Right ventricle myocardium inferior (tissue), 1 donor: Measurements from ENCODE around the gene LMO7. TPM values are rescaled to one million over a fixed set of nuclear protein-coding genes. Genes with fewer than 3 reads are reported as not detected.
"Not testable (repeated sequence)": the region's sequence is repeated elsewhere in the genome, so short reads cannot be mapped to it uniquely, and the experiment has no call there.

Experiments
- ATAC-seq: fragments of 200-7000 bp; cut with Tn5 transposase; one replicate; pipeline ENCODE4 v1.9.1; 2020; ENCODE audit warnings: mild to moderate bottlenecking, moderate library complexity
- DNase-seq: peaks from one replicate; pipeline ENCODE4 v3.0.0; 2021; ENCODE audit errors: missing footprints
- intact Hi-C: fragments of 100-400 bp; cut with DNase I; formaldehyde crosslinking; loops from one replicate; pipeline ENCODE4 v1.11.0; 2022
- total RNA-seq: library from RNA; stranded (reverse); fragmentation: NEBNext Ultra II Directional; extraction: Animal tissue kit (Norgen Biotek cat#: 25700); gene quantifications from one replicate; pipeline ENCODE4 v1.2.1, GENCODE V29; 2021
- donor health status: DM: no; HTN: yes; CAD: no; lungs with severe emphysema.

LMO7 gene
- total RNA-seq, 1 donor from 2014 or later, result 392 TPM

DNA sequence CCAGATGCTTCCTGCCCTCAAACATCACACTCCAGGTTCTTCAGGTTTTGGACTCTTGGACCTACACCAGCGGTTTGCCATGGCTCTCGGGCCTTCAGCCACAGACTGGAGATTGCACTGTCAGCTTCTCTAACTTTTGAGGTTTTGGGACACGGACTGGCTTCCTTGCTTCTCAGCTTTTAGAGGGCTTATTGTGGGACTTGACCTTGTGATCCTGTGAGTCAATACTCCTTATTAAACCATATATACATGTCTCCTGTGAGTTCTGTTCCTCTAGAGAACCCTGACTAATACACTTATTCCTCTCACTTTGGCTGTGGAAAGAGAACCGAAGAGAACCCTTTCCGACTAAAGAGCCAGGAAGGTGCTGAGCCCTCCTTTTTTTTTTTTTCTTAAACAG is 53.6 kb downstream of the LMO7 start:
- ATAC-seq, result no peak
- no peak for DNase-seq
- intact Hi-C loops, result loop anchor here (5.0 kb wide), 1 partner anchor 783 kb away; no protein-coding TSS in a partner anchor

DNA sequence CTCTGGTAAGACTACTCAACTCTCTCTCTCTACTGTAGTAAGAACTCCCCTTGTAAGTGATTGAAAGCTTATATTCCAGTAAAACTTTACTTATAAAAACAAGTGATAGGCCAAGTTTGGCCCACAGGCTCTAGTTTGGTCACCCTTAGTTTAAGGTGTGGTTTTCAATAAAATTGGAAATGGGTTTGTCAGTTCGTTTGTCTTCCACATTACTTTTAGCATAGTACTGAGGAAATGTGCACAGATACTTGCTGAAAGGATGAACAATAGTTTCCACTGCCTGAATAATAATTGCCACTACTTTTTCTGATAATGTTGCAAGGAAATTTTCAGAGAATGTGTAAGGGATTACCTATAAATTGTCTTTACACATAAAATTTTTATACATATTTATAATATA is 54.5 kb downstream of the LMO7 start:
- no peak for ATAC-seq
- intact Hi-C loops, result loop anchor here (5.0 kb wide), 1 partner anchor 782 kb away; no protein-coding TSS in a partner anchor
- DNase-seq, result no peak

DNA sequence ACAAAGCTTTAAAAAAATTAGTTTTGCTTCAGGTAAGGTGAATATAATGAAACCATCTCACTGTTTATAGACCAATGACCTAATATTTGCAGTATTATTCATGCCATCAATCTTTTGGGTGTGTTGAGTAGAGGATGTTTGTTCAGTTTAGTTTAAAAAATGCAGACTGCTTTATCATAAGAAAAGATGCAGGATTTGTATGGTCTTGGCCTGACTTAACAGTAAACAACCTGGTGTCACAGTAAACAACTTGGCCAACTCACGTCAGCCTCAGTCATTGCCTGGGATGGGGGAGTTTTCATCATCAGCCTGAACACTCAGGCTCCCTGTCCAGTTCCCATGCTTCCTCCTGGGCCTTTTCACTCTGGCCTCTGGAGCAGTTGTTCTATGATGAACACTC is 55.1 kb downstream of the LMO7 start:
- intact Hi-C loops, result loop anchor here (5.0 kb wide), 1 partner anchor 781 kb away; no protein-coding TSS in a partner anchor
- no peak for ATAC-seq
- no peak for DNase-seq

DNA sequence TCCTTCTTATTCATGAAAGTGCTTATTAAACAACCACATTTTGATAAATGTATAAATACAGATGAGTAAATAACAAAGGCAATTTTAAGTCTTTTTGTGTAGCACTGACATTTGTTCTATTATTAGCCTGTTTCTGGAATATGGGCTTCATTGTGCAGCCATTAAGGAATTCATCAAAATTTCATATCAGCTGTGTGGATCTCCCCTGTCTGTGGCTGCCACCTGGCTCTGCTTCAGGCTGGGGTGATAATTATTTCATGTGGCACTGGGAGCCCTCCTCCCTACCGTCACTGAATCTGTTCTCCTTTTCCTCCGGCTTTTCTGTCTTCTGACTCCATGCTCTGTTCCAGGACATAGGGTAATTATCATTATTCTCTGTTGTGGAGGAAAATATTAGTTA is 57.1 kb downstream of the LMO7 start:
- intact Hi-C loops, result loop anchor here (5.0 kb wide), 1 partner anchor 779 kb away; no protein-coding TSS in a partner anchor
- DNase-seq, result no peak
- ATAC-seq, result no peak

GRCh38 chr13:75694722-75695121 is 58.6 kb downstream of the LMO7 start:
- intact Hi-C loops, result loop anchor here (5.0 kb wide), 3 partner anchors 163 to 1208 kb away; no protein-coding TSS in a partner anchor
- ATAC-seq, result no peak

GRCh38 chr13:75695908-75696307 is 59.8 kb downstream of the LMO7 start:
- ATAC-seq (peak; percentile 48), DNase-seq (peak; percentile 76)
- intact Hi-C loops, result loop anchor here (2.0 to 5.0 kb wide), 3 partner anchors 109 to 1206 kb away; no protein-coding TSS in a partner anchor

More at GRCh38 chr13:75694722-75695121, 58.6 kb downstream of the LMO7 start:
- no peak for DNase-seq

DNA sequence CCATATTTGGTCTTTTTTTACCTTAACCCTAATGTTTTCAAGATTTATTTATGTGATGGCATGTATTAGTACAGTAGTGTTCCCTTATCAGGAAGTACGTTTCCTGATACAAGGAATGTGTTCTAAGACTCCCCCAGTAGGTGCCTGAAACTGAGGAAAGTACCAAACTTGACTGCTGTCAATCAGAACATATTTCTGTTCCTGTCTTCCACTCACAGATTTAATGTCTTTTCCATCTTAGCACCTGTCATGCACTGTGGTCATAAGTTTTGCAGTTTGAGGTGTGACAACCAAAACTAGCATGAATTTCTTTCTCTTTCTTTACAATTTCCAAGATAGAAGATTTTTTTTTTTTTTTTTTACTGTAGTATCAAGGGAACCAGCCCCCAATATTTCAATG is 62.9 kb downstream of the LMO7 start:
- no peak for ATAC-seq
- DNase-seq, result no peak

DNA sequence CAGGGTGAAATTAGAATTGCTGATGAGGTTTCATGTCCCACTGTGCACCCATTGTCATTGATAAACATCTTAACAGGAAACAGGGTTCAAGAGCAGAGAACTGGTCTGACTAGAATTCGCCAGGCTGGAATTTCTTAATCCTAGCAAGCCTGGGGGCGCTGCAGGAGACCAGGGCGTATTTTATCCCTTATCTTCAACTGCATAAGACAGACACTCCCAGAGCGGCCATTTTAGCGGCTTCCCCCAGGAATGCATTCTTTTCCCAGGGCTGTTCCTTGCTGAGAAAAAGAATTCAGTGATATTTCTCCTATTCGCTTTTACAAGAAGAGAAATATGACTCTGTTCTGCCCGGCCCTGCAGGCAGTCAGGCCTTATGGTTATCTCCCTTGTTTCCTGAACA is 63.6 kb downstream of the LMO7 start:
- ATAC-seq, DNase-seq: not testable (repeated sequence)
- intact Hi-C loops, result loop anchor here (5.0 kb wide), 2 partner anchors 158 to 1203 kb away; no protein-coding TSS in a partner anchor

More for the DNA sequence above, 62.9 kb downstream of the LMO7 start:
- intact Hi-C loops, result loop anchor here (5.0 kb wide), 2 partner anchors 158 to 1203 kb away; no protein-coding TSS in a partner anchor

DNA sequence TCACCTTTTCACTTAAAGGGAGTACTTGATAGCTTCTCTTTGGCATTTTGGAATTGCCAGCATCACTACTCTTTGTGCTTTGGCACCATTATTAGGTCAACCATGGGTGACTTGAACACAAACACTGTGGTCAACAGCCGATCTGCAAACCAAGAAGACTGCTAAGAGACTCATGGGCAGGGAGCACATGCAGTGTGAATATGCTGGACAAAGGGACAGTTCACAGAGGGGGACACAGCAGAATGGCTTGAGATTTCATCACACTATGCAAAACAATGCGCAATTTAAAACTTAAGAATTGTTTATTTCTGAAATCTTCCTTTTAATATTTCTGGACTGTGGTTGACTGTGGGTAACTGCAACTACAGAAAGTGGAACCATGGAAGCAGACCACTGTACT is 64.4 kb downstream of the LMO7 start:
- no peak for DNase-seq
- intact Hi-C loops, result no loop called here
- no peak for ATAC-seq

GRCh38 chr13:75702476-75702875 is 66.3 kb downstream of the LMO7 start:
- DNase-seq, result no peak
- intact Hi-C loops, result no loop called here
- no peak for ATAC-seq

GRCh38 chr13:75703769-75704168 is 67.6 kb downstream of the LMO7 start:
- no peak for DNase-seq
- intact Hi-C loops, result no loop called here
- no peak for ATAC-seq

- DNase-seq (no peak), ATAC-seq (no peak)
- intact Hi-C loops, result no loop called here
Observed at GRCh38 chr13:75704194-75704926, 68.2 kb downstream of the LMO7 start.

DNA sequence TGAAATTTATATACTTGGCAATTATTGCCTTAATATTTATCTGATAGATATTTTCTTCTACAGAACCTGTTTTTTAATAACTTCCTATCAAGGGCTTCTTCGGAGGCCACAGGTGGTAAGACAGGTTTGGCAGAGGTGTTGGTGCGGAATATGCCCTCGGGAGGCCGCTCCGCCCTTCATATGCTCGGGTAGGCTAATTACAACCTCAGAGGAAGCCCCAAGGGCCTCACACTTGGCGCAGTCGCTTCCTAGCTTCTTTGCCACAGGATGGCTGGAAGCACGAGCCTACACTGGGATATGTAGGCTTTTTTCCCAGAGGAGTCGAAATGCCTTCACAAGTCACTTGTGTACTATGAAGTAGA is 68.8 kb downstream of the LMO7 start:
- ATAC-seq (no peak), DNase-seq (no peak)
- intact Hi-C loops, result no loop called here

- intact Hi-C loops, result no loop called here
- ATAC-seq, result no peak
- DNase-seq, result no peak
Observed at GRCh38 chr13:75705395-75705794, 69.3 kb downstream of the LMO7 start.

GRCh38 chr13:75705908-75706307 is 69.8 kb downstream of the LMO7 start:
- intact Hi-C loops, result no loop called here
- ATAC-seq, result no peak
- no peak for DNase-seq

- ATAC-seq, result no peak
- DNase-seq, result no peak
- intact Hi-C loops, result no loop called here
Observed at GRCh38 chr13:75713852-75714251, 77.7 kb downstream of the LMO7 start.

- no peak for DNase-seq
- no peak for ATAC-seq
- intact Hi-C loops, result no loop called here
Observed at GRCh38 chr13:75715601-75716523, 79.7 kb downstream of the LMO7 start.

DNA sequence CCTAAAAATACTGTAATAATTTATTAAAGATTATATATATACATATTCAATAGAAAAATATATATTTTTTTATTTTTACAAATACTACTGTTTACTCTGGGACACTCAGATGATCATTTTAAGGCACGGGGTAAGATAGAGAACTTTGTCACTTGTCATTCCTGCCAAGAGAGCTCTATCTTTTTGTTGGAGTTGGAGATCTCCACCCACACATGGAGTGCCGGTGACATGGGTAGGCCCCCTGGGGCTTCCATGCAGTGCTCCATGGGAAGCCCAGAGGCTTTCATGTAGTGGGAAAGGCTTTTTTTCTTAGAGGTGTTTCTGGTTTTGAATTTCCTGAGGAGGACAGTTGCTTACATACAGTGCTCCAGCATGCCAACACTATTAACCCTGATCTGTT is 81.4 kb downstream of the LMO7 start:
- no peak for ATAC-seq
- intact Hi-C loops, result no loop called here
- no peak for DNase-seq

DNA sequence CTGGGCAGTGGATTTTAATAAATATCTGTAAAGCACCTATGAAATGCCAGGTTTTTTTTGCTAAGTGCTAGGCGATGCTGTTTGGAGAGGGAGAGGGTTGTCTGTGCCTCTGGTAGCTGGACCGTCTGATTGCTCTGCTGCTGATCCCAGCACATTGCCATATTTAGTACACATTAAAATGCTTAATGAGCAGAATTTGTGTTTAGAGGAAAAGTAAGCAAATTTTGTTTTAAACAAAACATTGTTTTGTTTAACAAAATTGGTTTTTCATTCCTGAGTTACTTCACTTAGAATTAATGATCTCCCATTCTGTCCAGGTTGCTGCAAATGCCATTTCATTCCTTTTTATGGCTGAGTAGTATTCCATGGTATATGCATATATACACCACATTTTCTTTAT is 85.2 kb downstream of the LMO7 start:
- ATAC-seq (no peak), DNase-seq (no peak)
- intact Hi-C loops, result no loop called here
